ENCODE measurements around the gene ATG2A.
"Not testable (repeated sequence)": the region's sequence is repeated elsewhere in the genome, so short reads cannot be mapped to it uniquely, and the experiment has no call there.

The ATG2A gene

DNA sequence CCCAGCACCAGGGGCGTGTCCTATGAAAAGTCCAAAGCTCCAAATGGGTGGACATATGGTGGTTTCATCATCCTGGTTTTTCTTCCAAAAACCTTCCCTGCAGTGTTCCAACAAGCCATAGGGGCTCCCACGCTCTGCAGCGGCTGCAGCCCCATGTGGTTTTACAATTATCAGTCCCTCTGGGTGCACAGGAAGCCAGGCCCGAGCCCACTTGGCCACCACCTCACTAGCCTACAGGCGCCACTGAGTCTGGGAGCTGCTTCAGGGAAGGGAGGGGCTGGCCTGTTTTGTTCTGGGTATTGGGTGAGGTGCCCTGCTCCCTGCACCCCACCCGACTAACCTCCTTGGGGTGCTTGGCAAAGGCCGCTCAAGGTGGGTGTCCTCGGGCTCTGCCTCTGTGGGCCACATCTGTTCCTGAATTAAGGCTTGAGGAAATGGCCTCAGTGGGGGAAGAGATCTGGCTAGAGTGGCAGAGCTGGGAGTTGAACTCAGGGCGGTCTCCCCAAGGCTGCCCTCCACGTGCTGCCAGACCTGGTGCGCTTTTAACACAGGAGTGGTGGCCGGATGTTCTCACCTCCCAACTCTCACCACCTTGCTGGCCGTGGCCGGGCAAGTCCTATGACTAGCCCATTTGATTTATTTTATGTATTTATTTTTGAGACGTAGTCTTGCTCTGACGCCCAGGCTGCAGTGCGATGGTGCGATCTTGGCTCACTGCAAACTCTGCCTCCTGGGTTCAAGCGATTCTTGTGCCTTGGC is 67.2 kb downstream of the ATG2A start:
- TF ChIP-seq, protein P1, sequence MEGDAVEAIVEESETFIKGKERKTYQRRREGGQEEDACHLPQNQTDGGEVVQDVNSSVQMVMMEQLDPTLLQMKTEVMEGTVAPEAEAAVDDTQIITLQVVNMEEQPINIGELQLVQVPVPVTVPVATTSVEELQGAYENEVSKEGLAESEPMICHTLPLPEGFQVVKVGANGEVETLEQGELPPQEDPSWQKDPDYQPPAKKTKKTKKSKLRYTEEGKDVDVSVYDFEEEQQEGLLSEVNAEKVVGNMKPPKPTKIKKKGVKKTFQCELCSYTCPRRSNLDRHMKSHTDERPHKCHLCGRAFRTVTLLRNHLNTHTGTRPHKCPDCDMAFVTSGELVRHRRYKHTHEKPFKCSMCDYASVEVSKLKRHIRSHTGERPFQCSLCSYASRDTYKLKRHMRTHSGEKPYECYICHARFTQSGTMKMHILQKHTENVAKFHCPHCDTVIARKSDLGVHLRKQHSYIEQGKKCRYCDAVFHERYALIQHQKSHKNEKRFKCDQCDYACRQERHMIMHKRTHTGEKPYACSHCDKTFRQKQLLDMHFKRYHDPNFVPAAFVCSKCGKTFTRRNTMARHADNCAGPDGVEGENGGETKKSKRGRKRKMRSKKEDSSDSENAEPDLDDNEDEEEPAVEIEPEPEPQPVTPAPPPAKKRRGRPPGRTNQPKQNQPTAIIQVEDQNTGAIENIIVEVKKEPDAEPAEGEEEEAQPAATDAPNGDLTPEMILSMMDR (IDR thresholded peaks at IDR 0.05) = no peak
- peak overlapping the region; percentile 18 to 72 for H3K27ac ChIP-seq
- DNase-seq (ENCODE audit: low spot score) = no peak
- no peak overlapping the region for H3K4me3 ChIP-seq

DNA sequence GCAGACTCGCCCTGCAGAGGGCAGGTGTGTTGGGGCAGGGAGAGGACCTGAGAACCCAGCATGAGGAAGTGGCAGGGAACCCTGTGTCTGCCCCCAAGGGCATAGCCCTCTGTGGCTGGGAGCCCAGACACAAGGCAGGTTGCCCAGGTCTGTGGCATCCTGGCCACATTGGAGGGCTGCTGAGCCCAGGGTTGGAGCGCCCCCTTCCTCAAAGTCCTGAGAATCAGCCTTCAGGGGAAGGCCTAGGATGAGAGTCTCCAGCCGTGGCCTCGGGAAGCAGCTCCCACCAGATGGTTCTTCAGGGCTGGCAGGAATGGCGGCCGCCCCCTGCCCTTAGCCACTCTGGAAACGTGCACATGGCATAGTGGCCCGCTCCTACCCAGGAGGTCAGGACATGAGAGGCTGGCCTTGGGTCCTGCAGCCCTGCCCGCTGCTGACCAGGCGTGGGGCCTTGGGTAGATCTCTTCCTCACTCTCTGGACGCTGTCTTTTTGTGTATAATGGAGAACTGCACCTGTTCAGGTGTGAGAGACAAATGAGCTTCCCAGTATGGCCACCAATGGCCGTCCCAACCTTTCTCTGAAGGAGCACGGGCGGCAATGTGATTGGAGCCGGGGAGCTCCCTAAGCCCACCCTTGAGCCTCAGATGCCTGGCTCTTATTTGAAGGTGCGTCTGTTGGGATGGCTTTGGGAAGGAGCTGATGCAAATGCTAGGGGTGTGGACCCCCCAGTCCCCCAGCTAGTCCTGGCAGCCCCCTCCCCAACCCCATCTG is 68.0 kb downstream of the ATG2A start:
- TF ChIP-seq, protein P1 (IDR thresholded peaks at IDR 0.05) = no peak
- H3K27ac ChIP-seq = peak overlapping the region in 1 of 2 donors; percentile 72
- no peak for DNase-seq (ENCODE audit: low spot score)
- no peak overlapping the region for H3K4me3 ChIP-seq

DNA sequence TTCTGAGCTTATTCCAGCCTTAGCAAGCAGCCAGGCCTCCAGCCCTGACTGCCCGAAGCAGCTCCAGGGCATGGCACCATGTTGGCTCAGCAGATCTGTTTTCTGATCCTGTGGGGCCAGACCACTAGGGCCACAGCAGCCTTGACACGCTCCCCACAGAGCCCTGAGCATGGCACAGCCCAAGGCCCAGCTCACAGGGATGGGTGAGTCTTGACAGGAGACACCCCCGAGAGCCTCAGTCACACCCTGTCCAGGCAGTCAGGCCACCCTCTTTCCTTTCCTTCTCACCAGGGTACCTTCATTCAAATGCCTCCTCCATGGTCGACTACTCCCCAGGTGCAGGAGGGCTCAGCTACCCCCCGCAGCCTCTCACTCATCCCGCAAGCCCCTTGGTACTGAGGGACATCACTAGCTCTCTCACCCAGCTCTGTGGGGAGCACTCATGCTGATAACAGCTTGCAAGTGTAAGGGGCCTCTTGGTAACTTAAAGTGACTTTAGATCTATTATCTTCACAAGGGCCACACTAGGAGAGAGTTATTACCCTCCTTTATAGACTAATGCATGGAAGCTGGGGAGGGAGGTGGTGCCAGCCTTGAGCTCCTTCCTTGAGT is 68.7 kb downstream of the ATG2A start:
- no peak for DNase-seq (ENCODE audit: low spot score)
- peak overlapping the region in 1 of 2 donors; percentile 72 for H3K27ac ChIP-seq
- H3K4me3 ChIP-seq = no peak overlapping the region
- TF ChIP-seq, protein P1 (IDR thresholded peaks at IDR 0.05) = no peak

DNA sequence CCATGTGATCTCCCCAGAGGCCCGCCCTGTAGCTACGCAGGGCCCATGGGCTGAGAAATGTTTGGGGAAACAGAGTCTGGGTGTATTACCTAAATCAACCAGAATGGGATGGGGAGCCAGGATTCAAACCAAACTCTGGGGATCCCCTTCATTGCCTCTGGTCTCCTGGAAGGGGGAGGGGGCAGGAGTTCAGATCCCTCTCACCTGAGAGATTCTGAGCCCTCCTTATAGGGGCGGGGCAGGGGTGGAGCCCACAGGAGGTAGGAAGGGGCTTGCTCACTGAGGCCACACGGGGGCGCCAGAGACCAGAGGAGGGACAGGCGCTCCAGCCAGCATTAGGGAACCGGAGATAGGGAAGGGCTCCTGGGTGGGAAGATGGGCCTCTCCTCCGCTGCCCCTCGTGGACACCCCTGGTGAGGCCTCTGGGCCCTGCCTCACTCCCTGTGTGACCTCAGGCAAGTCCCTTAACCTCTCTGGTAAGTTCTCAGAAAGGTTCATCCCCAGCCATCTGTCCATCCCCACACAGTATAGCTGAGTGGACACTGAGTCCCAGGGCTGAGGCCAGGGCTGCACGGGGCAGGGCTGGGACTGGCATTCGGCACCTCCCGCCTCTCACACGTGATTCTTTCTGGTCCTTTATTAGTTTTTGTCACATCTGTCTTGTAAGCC is 69.9 kb downstream of the ATG2A start:
- TF ChIP-seq, protein P1 (IDR thresholded peaks at IDR 0.05) = peak; percentile 99
- Histone ChIP-seq H3K27ac (peak overlapping the region in 1 of 2 donors; percentile 24), H3K4me3 (no peak overlapping the region)
- DNase-seq (ENCODE audit: low spot score) = peak; percentile 91

DNA sequence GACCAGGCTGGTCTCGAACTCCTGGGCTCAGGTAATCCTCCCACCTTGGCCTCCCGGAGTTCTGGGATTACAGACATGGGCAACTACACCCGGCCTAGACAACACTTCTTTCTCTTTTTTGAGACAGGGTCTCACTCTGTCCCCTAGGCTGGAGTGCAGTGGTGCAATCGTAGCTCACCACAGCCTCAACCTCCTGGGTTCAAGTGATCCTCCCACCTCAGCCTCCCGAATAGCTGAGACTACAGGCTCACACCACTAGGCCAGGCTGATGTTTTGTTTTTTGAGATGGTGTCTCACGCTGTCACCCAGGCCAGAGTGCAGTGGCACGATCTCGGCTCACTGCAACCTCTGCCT is 71.3 kb downstream of the ATG2A start:
- not testable (repeated sequence) for DNase-seq (ENCODE audit: low spot score); H3K4me3 ChIP-seq; H3K27ac ChIP-seq

DNA sequence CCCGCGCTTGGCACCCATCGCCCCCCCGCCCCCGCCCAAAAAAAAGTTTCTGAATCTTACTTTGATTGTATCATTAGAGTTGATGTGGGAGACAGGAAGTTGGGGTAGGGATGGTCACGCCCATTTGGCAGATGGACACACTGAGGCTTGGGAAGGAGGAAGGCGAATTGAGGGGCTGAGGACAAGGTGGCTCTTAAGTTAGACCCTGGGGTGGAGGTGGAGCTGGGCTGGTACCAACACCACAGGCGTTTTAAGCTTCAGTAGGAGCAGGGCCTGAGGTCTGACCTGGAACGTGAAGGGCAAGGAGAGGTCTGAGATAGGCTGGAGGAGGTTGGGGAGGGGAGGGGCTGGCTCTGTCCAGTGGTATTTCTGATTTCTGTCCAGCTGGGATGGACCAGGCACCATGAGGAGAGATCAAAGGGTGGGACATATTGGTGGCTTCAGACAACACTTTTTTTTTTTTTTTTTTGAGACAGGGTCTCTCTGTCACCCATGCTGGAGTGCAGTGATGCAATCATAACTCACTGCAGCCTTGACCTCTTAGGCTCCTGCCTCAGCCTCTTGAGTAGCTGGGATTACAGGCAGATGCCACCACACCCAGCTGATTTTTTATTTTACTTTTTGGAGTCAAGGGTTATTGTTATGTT is 71.8 kb downstream of the ATG2A start:
- peak overlapping the region in 1 of 2 donors; percentile 45 for H3K27ac ChIP-seq
- DNase-seq (ENCODE audit: low spot score) = no peak
- H3K4me3 ChIP-seq = peak overlapping the region; percentile 74
- TF ChIP-seq, protein P1 (IDR thresholded peaks at IDR 0.05) = no peak
